Ramos (cell line): ENCODE results near the gene GRAMD2B.
"Not testable (repeated sequence)": the region's sequence is repeated elsewhere in the genome, so short reads cannot be mapped to it uniquely, and the experiment has no call there.

ENCODE experiments used
- in situ Hi-C: fragments of 300-500 bp; cut with MboI; formaldehyde crosslinking; loops from one replicate; pipeline ENCODE4 v1.14.3; 2022; ENCODE audit warnings: low sequenced_read_pairs; ENCODE audit not compliant: unreplicated experiment

Gene GRAMD2B

GRCh38 chr5:126422994-126423788 is at the start of gene GRAMD2B:
Gene GRAMD2B (plus strand): TSS chr5:126423409. CDS start chr5:126423607, 198 bp downstream.
- in situ Hi-C loops: no loop called here

GRCh38 chr5:126374109-126374416 is 49.1 kb upstream of the GRAMD2B start:
- in situ Hi-C loops: no loop called here

GRCh38 chr5:126376443-126376842 is 46.8 kb upstream of the GRAMD2B start:
- in situ Hi-C loops: no loop called here

GRCh38 chr5:126377424-126377823 is 45.8 kb upstream of the GRAMD2B start:
- in situ Hi-C loops: no loop called here

- in situ Hi-C loops: not testable (repeated sequence)
Measured at GRCh38 chr5:126380316-126380715, 42.9 kb upstream of the GRAMD2B start.

- in situ Hi-C loops: no loop called here
Measured at GRCh38 chr5:126383246-126383645, 40.0 kb upstream of the GRAMD2B start.

- in situ Hi-C loops: no loop called here
Measured at GRCh38 chr5:126383776-126384175, 39.4 kb upstream of the GRAMD2B start.

GRCh38 chr5:126384985-126385384 is 38.2 kb upstream of the GRAMD2B start:
- in situ Hi-C loops: no loop called here

GRCh38 chr5:126385524-126386502 is 37.4 kb upstream of the GRAMD2B start:
- in situ Hi-C loops: no loop called here

GRCh38 chr5:126389179-126389578 is 34.0 kb upstream of the GRAMD2B start:
- in situ Hi-C loops: no loop called here

GRCh38 chr5:126390051-126390450 is 33.2 kb upstream of the GRAMD2B start:
- in situ Hi-C loops: no loop called here

- in situ Hi-C loops: no loop called here
Measured at GRCh38 chr5:126391386-126391785, 31.8 kb upstream of the GRAMD2B start.

- in situ Hi-C loops: no loop called here
Measured at GRCh38 chr5:126394211-126394788, 28.9 kb upstream of the GRAMD2B start.

- in situ Hi-C loops: no loop called here
Measured at GRCh38 chr5:126395198-126395597, 28.0 kb upstream of the GRAMD2B start.

- in situ Hi-C loops: no loop called here
Measured at GRCh38 chr5:126395605-126396004, 27.6 kb upstream of the GRAMD2B start.

GRCh38 chr5:126396721-126397120 is 26.5 kb upstream of the GRAMD2B start:
- in situ Hi-C loops: not testable (repeated sequence)

- in situ Hi-C loops: no loop called here
Measured at GRCh38 chr5:126398791-126399190, 24.4 kb upstream of the GRAMD2B start.

GRCh38 chr5:126400621-126401251 is 22.5 kb upstream of the GRAMD2B start:
- in situ Hi-C loops: no loop called here

GRCh38 chr5:126402621-126403555 is 20.3 kb upstream of the GRAMD2B start:
- in situ Hi-C loops: no loop called here
